NB4 (cell line): ENCODE data around the gene PRR5L.

ENCODE experiments used
- POLR2A ChIP-seq: IDR thresholded peaks from 2 replicates; pipeline ENCODE4 v1.6.1; 2011; ENCODE audit warnings: mild to moderate bottlenecking; ENCODE audit not compliant: insufficient read length; ENCODE audit errors: extremely low read depth
- TF ChIP-seq, protein P1 (sequence below): IDR thresholded peaks from one replicate; pipeline ENCODE4 v1.5.1; 2012; ENCODE audit warnings: low read depth, low read length

DNA sequence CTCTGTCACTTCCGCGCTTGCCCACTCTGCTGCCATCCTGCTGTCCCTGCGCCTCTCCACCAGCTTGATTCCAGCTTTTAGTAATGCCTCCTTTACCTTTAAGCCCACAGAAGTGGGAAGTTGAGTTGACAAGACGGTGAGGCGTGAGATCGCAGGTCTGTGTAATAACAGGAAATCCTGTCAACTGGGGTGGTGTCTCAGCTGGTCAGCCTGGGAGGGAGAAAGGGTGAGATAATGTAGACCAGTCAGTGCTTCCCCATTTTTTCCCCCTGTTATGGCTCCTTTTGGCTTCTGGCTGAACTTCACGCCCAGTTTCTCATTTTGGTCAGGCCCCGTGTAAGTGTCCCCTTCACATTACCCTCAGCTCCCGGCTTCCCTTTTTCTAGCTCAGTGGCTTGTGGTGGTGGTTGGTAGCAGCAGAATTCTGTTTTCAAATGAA lies 115.1 kb downstream of the PRR5L start:
- TF ChIP-seq, protein P1, sequence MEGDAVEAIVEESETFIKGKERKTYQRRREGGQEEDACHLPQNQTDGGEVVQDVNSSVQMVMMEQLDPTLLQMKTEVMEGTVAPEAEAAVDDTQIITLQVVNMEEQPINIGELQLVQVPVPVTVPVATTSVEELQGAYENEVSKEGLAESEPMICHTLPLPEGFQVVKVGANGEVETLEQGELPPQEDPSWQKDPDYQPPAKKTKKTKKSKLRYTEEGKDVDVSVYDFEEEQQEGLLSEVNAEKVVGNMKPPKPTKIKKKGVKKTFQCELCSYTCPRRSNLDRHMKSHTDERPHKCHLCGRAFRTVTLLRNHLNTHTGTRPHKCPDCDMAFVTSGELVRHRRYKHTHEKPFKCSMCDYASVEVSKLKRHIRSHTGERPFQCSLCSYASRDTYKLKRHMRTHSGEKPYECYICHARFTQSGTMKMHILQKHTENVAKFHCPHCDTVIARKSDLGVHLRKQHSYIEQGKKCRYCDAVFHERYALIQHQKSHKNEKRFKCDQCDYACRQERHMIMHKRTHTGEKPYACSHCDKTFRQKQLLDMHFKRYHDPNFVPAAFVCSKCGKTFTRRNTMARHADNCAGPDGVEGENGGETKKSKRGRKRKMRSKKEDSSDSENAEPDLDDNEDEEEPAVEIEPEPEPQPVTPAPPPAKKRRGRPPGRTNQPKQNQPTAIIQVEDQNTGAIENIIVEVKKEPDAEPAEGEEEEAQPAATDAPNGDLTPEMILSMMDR, result no peak
- TF ChIP-seq POLR2A, result no peak
